ENCODE results near the gene MSGN1.

GRCh38 chr2:17822445-17823117 lies 6.3 kb downstream of the MSGN1 start:
- no peak for TF ChIP-seq POLR2A (IDR thresholded peaks at IDR 0.05)
- TF ChIP-seq CTCF (IDR thresholded peaks at IDR 0.05): no peak

Measured in body of pancreas (tissue), 4 donors.